ENCODE data around the gene SLIT3.

SLIT3 gene

GRCh38 chr5:169178274-169178673 is 122.7 kb downstream of the SLIT3 start:
- no peak for TF ChIP-seq CTCF (IDR thresholded peaks at IDR 0.05; ENCODE audit: low read depth, low read length)
- no peak overlapping the region for H3K4me3 ChIP-seq (ENCODE audit: low read depth, low read length)

GRCh38 chr5:169176709-169177694 is 123.9 kb downstream of the SLIT3 start:
- no peak overlapping the region for H3K4me3 ChIP-seq (ENCODE audit: low read depth, low read length)
- no peak for TF ChIP-seq CTCF (IDR thresholded peaks at IDR 0.05; ENCODE audit: low read depth, low read length)

- TF ChIP-seq CTCF (IDR thresholded peaks at IDR 0.05; ENCODE audit: low read depth, low read length): no peak
- H3K4me3 ChIP-seq (ENCODE audit: low read depth, low read length): no peak overlapping the region
These were observed 125.2 kb downstream of the SLIT3 start for GRCh38 chr5:169175733-169176132.

- TF ChIP-seq CTCF (IDR thresholded peaks at IDR 0.05; ENCODE audit: low read depth, low read length): no peak
These were observed 126.0 kb downstream of the SLIT3 start for GRCh38 chr5:169174923-169175322.

GRCh38 chr5:169173372-169173771 is 127.6 kb downstream of the SLIT3 start:
- H3K4me3 ChIP-seq (ENCODE audit: low read depth, low read length): no peak overlapping the region
- no peak for TF ChIP-seq CTCF (IDR thresholded peaks at IDR 0.05; ENCODE audit: low read depth, low read length)

More at GRCh38 chr5:169174923-169175322, 126.0 kb downstream of the SLIT3 start:
- no peak overlapping the region for H3K4me3 ChIP-seq (ENCODE audit: low read depth, low read length)

GRCh38 chr5:169171515-169171914 is 129.4 kb downstream of the SLIT3 start:
- no peak for TF ChIP-seq CTCF (IDR thresholded peaks at IDR 0.05; ENCODE audit: low read depth, low read length)
- H3K4me3 ChIP-seq (ENCODE audit: low read depth, low read length): no peak overlapping the region

GRCh38 chr5:169169783-169170182 is 131.2 kb downstream of the SLIT3 start:
- TF ChIP-seq CTCF (IDR thresholded peaks at IDR 0.05; ENCODE audit: low read depth, low read length): no peak
- no peak overlapping the region for H3K4me3 ChIP-seq (ENCODE audit: low read depth, low read length)

Data from WI38 (cell line).